SIG-M5 treated with dmso at 0.1 percent for 504 hours (cell line): ENCODE results near the gene IL17D.
A peak's percentile ranks its signal among the peaks of the same experiment; 100 is the strongest.
"Not testable (repeated sequence)": the region's sequence is repeated elsewhere in the genome, so short reads cannot be mapped to it uniquely, and the experiment has no call there.

Source experiments
- DNase-seq: peaks from one replicate; lab custom pipeline; 2025; ENCODE audit not compliant: unreplicated experiment; lab: John Stamatoyannopoulos, UW

The IL17D gene

DNA sequence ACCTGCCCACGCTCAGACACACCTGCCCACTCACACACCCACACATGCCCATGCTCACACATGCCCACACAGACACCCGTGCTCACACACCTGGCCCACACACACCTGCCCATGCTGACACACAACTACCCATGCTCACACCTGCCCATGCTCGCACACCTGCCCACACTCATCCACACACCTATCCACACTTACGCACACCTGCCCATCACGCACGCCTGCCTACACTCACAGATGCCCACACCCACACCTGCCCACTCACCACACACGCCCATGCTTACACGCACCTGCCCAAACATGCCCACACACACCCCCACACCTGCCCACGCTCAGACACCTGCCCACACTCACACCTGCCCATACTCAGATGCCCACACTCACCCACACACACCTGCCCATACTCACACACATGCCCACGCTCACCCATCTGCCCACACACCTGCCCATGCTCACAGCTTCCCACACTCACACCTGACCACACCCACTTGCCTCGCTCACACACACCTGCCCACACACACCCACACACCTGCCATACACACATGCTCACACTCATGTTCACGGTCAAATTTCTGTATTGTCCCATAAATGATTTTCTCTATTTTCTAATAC is 15.6 kb downstream of the IL17D start:
- DNase-seq, result no peak

DNA sequence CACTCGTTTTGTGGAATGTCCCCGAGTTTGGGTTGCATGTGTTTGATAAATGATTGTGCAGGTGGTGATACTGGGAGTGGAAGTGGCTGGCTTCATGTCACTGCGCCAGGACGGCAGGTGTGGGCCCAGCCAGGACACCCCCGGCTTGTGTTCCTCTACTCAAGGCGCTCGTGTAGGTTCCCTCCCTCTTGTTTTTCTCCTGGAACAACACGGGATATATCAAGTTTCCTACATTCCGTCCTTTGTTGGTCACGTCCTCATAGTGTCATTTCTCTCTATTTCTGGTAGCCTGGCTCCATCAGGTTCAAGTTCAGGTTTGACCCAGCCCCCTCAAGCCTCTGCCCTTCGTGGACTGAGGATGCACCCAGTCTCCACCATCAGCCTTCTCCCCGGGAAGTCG is 16.3 kb downstream of the IL17D start:
- no peak for DNase-seq

DNA sequence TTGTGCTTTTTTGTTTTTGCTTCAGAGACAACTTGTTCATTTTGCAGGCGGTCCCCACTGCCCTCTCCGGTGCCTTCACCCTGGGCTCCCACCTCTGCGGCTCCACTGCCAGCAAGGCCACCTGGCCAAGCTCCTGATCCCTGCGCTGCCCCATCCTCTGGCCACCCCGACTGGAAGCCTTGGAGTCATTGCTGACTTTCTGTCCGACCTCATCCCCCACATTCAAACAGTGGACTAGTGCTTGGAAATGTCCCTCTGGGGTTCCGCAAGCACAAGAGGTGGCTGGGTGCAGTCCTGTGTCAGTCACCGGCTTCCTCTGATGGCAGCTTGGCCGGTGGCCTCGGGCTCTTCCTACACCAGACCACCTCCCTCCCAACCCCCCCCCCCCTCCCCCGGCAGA is 17.0 kb downstream of the IL17D start:
- DNase-seq, result no peak

DNA sequence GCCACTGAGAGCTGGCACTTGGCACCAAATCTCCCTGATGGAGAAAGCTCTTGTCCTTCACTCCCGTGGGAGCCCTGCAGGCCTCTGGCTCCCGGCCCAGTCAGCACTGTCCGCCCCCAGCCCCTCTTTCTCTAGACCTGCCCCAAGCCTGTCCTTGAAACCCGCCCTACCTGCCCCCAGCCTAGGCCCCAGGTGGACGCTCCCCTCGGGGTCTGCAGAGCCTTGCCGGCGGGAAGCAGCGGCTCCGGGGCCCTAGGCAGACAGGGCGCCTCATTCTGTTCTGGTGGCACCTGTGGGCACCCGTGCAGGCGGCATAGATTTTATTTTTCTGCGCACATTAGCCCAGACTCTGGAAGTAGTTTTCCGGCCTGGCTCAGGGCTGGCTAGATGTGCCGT is 17.6 kb downstream of the IL17D start:
- DNase-seq, result no peak

DNA sequence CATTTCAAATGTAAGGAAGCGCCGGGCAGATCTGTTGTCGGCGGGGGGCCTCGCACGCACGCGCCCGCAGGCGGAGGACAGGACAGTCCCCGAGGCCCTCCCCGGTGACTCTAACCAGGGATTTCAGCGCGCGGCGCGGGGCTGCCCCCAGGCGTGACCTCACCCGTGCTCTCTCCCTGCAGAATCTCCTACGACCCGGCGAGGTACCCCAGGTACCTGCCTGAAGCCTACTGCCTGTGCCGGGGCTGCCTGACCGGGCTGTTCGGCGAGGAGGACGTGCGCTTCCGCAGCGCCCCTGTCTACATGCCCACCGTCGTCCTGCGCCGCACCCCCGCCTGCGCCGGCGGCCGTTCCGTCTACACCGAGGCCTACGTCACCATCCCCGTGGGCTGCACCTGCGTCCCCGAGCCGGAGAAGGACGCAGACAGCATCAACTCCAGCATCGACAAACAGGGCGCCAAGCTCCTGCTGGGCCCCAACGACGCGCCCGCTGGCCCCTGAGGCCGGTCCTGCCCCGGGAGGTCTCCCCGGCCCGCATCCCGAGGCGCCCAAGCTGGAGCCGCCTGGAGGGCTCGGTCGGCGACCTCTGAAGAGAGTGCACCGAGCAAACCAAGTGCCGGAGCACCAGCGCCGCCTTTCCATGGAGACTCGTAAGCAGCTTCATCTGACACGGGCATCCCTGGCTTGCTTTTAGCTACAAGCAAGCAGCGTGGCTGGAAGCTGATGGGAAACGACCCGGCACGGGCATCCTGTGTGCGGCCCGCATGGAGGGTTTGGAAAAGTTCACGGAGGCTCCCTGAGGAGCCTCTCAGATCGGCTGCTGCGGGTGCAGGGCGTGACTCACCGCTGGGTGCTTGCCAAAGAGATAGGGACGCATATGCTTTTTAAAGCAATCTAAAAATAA is 18.2 kb downstream of the IL17D start:
- DNase-seq, result peak; percentile 15

DNA sequence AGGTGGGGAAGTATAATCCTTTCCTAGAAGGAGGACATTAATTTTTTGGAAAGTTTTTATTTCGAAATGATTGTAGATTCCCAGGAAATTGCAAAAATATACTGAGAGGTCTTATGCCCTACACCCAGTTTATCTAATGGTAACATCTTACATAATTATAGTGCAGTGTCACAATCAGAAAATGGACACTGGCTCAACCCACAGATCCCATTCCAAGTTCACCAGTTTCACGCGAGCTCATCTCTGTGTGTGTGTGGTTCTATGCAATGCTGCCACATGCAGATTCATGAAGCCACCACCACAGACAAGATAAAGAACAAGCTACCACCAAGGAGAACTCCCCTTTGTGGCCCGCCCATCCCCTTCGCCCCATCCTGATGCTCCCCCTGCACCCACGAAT is 24.4 kb downstream of the IL17D start:
- DNase-seq, result no peak

DNA sequence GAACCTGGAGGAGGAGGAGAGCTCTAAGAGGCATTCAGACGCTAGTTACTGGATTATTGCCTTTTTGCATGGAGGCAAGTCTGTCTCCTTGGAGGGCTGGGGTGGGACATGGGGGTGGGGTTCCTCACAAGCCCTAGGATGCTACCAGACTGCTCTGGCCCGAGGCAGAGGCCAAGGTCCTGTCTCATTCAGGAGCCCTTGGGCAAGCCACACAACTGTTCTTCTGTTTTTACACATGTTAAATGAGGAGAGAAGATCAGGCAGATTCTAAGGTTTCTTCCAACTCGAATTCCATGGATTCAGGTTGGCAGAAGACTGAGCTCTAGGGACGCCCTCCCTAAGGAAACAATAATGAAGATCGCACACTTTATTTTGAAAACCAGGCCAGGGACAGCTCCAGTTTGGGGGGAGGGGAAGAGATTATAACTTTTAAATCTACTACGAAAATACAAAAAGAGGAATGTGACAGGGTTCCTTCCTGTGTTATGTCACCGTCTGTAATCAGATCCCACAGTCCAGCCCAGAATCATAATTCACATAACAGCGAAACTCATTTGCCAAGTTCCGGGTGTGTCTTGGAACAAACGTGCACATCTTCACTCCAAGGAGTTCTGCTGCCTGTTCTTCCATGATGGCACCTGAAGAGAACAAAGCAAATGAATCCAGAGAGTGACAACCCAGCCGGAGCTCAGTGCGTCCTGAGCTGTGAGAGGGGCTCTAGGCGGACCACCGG is 25.2 kb downstream of the IL17D start:
- no peak for DNase-seq

DNA sequence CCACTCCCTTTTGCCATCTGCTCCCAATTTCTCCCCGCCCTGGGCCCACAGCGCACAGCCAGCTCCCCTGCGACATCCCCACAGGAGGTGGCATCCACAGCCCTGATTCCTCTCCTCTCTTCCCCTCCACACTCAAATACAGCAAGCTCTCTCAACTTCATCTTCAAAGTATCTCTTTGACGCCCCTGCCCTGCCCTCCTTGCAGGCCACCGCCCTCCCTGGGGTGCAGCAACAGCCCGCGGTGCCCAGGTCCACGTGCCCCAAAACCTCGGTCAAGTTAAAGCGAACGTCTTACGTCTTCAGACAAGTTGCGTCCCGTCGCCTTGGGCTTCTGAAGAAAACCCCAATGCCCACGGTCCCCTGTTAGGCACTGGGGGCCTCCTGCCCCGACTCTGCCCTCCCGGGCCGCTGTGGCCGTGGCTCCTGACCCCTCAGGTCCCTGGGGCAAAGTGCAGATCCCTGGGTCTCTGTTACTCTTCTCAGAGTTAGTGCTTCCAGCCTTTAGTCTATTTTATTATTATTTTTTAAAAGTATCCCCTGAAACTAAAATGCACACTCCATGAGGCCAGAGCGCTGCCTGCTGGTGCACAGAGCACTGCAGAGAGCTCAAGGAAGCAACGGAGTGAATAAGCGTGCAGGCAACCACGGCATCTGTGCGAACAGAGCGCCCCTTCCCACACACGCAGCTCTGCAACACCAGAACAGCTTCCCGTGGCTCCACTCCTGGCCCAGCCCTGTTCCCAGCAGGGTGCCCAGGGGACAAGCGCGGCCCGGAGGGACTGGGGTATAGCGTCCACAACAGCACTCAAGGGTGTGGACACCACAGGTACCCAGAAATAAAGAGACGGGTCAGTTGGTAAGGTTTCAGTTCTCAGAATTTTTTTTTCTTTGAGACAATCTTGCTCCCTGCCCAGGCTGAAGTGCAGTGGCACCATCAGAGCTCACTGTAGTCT is 26.4 kb downstream of the IL17D start:
- no peak for DNase-seq

DNA sequence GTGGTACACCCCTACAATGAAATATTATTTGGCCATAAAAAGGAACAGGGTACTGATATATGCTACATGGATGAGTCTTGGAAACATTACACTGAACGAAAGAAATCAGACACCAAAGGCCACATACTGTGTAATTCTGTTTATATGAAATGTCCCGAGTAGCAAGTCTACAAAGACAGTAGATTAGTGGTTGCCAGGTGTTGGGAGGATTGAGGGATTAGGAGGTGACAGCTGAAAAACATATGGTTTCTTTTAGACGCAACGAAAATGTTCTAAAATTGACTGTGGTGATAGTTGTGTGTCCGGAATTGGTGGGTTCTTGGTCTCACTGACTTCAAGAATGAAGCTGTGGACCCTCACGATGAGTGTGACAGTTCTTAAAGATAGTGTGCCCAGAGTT is 35.1 kb downstream of the IL17D start:
- DNase-seq, result no peak

DNA sequence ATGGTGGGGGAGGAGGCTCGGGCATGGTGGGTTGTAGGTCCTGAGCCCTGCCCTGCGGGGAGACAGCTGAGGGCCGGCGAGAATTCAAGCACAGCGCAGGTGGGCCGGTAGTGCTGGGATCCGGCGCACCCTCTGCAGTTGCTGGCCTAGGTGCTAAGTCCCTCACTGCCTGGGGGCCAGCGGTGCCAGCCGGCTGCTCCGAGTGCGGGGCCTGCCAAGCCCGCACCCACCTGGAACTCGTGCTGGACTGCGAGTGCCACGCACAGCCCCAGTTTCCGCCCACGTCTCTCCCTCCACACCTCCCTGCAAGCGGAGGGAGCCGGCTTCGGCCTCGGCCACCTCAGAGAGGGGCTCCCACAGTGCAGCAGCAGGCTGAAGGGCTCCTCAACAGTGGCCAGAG is 36.5 kb downstream of the IL17D start:
- no peak for DNase-seq

DNA sequence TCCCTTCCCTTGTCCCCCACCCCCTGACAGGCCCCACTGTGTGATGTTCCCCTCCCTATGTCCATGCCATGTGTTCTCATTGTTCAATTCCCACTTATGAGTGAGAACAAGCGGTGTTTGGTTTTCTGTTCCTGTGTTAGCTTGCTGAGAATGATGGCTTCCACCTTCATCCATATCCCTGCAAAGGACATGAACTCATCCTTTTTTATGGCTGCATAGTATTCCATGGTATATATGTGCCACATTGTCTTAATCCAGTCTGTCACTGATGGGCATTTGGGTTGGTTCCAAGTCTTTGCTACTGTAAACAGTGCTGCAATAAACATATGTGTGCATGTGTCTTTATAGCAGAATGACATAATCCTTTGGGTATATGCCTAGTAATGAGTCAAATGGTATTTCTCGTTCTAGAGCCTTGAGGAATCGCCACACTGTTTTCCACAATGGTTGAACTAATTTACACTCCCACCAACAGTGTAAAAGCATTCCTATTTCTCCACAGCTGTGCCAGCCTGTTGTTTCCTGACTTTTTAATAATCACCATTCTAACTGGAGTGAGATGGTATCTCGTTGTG is 40.4 kb downstream of the IL17D start:
- not testable (repeated sequence) for DNase-seq

DNA sequence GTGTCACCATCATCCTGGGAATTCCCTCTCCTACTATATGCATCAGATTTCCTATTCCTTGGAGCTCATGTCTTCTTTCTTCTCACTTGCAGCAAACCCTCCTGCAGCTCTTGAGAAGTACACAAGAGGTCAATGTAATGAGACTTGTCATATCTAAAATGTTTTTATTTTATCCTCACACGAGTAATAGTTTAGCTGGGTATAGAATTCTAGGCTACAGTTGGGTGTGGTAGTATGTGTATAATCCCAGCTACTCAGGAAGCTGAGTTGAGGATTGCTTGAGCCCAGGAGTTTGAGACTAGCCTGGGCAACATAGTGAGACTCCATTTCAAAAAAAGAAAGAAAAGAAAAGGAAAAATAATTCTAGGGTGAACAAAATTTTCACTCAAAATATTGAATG is 45.9 kb downstream of the IL17D start:
- DNase-seq, result no peak

DNA sequence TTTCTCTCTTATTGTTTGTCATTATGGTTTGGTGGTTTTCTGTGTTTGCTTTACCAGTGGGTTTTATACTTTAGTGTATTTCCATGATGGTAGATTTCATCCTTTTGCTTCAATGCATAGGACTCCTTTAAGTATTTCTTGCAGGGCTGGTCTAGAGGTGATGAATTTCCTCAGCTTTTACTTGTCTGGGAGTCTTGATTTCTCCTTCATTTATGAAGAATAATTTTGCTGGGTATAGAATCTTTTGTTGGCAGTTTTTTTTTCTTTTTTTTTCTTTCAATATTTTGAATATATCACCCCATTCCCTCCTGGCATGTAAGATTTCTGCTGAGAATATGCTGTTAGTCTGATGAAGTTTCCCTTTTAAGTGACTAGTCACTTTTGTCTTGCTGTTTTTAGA is 50.5 kb downstream of the IL17D start:
- no peak for DNase-seq

DNA sequence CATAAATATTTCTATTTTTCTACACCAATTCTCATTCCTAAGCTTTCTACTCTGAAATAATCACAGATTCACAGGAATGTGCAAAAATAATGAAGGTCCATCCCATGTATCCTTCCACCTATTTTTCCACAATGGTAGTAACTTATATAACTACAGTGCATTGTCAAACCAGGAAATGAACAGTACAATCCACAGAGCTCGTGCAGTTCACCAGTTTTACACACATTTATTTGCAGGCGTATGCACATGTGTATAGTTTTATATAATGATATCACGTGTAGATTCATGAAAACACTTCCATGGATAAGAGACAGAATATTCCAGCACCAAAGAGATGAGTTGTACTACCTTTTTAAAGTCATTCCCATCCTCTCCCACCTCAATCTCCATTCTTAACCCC is 57.4 kb downstream of the IL17D start:
- no peak for DNase-seq

DNA sequence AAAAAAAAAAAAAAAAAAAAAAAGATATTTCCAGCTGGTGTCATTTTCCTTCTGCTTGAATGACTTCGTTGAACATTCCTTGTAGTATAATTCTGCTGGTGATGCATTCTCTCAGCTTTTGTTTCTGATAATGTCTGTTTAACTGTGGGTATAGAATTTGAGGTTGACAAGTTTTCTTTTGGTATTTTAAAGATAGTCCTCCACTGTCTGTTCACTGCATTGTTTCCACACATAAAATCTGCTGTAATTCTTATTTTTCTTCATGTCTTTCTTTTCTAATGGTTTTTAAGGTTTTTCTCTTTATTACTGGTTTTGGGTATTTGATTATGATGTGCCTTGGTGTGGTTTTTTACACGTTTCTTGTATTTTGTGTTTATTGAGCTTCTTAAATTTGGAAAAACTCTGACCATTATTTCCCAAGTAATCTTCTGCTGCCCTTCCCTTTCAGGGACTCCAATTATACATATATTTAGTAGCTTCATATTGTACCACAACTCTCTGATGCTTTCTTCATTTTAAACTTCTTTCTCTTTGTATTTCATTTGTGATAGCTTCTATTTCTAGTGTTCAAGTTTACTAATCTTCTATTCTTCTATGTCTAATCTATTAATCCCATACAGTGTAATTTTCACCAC is 63.9 kb downstream of the IL17D start:
- DNase-seq, result no peak

DNA sequence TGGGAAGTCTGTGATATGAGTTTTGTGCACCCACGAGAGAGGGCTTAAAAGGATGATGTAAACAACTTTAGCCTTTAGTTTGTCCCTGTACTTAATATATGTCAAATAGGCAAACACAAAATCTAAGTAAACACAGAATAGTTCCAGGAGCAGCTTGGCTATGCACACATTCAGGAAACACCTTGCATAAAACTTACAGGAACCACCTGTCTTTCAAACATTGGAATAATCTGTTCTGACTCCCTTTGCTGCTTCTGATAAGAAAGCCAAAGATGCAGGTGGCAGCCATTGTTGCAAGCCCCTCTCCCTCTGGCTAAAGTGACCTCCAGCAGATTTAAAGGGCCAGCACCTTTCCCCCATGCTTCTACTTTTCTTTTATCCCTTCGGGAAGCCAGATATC is 65.6 kb downstream of the IL17D start:
- DNase-seq, result no peak

DNA sequence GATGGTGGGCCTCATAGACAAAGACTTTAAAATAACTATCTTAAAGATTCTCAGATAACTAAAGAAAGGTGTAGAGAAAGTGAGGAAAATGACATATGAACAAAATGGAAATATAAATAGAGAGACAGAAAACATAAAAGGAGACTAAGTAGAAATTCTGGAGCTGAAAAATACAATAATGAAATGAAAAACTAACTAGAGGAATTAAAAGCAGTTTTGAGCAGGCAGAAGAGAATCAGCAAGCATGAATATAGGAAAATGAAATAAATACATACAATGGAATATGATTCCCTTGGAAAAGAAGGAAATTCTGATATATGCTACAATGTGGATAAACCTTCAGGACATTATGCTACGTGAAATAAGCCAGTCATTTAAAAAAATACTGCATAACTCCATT is 66.3 kb downstream of the IL17D start:
- no peak for DNase-seq
